ENCODE results near the gene NHS.

NHS gene

DNA sequence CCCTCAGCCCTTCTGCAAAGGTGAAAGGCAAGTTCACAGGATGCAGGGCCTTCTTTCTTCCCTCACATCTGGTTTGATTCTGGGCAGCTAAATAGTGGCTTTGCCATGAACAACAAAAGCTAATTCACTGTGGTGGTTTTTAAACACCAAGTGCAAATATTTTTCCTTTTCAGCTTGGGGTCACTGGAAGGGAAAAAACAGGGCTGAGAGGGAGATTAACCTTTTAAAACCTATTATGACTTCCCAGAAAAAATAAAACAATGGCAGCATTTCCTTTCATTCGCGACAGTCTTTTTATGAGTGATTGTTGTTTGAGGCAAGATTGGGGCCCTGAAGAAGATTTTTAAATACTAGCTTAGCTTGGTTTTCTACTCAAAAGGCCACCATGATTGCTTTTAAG is 258.5 kb downstream of the NHS start:
- DNase-seq: no peak

DNA sequence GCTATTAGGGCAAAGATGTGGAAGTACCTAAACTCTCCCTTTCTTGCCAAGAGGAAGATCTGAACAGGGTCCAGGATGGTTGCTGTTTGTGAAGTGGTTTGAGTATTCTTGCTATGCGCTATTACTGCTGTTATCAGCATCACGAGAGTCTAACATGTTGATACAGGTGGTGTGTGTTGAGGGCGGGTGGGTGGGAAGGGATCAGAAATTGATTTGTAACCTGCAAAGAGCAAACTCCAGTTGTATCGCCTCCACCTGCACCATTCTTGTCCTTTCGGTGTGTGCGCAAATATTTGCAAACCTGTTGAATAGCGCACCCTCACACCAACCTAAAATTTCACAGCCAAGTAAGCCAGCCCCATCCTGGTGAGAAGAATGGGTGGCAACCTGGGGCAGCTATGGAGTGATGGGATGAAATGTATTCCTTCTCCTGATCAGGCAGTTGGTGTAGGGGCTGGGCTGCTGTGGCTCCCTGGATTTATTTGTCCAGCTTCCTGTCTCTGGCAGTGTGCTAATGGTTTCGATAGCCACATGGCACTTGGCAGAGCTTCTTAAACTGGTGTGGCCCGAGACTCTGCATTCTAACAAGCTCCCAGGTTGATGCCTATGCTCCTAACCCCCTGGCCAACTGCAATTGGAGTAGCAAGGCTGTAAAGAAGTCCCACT is 259.7 kb downstream of the NHS start:
- no peak for DNase-seq

DNA sequence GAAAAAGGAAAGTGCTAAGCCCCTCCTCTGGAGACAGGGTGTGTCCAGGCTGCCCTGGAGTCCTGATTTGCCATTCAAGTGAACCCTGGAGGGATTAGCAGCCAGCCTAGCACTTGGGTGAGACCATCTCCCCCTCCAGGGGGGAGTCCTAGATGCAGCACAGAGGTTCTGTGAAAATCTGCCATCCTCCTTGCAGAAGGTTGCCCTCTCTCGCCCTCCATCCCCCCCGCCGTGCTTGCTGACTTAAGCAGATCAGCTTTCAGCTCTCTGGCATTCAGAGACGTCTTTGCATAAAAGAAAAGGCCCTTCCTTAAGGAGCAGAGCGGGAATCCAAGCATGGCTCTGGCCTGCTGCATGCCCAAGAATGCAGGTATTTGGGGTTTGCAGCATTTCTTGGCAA is 260.2 kb downstream of the NHS start:
- DNase-seq: no peak

DNA sequence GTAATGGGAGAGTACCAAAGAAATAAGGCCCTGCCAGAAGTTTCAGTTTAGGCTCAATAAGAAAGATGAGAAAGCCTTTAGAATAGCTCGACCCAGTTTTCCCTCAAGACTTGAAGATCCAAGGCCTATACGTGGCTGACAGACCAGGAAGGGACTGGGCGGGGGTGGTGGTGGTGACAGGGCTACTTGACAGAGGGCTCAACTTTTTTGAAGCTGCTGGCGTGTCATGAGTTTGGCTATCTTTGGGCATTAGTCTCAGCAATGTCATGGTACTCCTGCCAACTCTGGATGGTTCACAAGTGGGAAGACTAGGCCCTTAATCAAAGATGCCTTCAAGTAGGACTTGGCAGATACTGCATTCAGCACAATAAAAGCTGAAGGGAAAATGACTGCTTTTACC is 262.2 kb downstream of the NHS start:
- no peak for DNase-seq

DNA sequence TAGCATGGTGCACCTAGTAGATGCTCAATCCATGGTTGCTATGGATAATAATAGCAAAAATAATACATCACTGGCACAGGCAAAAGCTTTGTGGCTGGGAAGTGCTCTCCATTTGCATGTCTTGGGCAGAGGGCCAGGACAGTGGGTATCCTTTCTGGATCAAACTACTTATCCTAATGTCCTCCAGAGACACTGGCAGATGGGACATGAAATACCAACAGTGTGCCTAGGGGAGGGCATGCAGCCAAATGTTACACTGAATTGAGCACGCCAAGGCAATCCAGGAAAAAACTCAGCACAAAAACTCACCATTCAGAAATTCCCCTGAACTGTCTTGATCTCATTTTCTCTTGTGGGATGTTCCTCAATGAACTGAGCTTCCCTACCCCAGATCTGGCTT is 263.7 kb downstream of the NHS start:
- peak; percentile 42 for DNase-seq

DNA sequence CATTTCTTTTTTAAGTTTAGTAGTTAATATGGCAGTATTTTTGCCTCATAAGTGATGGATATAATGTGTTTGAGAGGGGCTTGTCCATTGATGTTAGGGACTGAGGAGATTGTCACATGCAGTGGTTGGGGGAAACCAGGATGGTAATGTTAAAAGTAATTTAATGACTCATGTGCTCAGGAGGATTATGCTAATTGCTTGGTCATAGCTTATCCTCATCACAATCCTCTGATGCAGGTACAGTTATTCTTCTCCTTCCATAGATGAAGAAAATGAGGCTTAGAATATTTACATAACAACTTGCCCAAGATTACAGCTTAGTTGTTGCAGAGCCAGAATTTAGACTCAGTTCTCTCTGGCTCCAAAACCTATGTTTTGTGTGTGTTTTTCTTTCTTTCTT is 267.9 kb downstream of the NHS start:
- DNase-seq: no peak

DNA sequence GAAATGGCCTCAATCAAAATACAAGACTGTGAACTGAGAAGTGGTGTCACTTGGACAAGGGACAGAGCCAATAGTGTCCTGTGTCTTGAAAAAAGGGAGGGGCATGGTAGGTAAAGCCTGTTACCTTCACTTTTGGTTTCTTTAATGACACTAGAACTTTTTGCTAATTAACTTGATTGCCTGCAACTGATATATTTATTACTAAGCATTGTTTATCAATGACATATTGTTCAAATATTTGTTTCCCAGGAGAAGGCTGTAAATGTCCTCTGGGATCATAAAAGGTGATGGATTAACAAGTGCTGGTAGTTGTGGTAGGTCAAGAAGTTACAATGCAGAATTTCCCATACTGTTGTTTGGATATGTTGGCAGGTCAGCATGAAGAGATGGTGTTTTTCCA is 268.5 kb downstream of the NHS start:
- no peak for DNase-seq

DNA sequence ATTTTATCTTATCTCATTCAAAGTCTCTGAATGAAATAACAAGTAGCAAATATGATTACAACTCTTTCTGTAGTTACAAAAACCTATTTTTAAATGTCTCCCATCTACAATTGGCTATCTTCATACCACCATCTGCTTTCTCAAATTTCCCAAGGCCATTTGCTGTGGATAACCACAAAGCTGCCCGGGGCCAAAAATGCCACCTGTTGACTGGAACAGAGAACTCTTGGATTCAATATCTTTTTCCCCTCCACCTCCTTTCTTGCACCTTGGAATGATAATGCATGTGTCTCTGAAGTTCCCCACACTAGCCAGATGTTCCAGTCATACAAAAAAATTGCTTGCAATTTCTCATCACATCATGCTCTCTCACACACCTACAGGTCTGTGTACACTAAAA is 269.0 kb downstream of the NHS start:
- no peak for DNase-seq

DNA sequence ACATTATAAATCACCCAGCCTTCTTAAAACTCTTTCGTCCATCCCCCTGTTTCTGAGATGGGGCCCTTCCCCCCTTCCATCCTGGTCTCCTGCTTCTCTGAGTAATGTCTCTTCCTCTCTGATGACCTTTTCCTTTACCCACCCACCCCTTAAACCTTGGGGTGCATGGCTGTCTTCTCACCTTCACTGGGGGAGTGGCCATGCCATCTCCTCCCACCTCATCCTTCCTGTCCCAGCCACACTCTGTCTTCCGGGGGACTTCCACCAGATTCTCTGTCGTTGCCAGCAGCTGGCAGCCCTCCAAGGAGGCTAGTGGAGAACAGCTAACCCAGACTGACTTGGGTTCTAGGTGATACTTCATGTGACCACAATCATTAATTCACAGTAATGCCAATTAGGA is 279.1 kb downstream of the NHS start:
- DNase-seq: no peak

DNA sequence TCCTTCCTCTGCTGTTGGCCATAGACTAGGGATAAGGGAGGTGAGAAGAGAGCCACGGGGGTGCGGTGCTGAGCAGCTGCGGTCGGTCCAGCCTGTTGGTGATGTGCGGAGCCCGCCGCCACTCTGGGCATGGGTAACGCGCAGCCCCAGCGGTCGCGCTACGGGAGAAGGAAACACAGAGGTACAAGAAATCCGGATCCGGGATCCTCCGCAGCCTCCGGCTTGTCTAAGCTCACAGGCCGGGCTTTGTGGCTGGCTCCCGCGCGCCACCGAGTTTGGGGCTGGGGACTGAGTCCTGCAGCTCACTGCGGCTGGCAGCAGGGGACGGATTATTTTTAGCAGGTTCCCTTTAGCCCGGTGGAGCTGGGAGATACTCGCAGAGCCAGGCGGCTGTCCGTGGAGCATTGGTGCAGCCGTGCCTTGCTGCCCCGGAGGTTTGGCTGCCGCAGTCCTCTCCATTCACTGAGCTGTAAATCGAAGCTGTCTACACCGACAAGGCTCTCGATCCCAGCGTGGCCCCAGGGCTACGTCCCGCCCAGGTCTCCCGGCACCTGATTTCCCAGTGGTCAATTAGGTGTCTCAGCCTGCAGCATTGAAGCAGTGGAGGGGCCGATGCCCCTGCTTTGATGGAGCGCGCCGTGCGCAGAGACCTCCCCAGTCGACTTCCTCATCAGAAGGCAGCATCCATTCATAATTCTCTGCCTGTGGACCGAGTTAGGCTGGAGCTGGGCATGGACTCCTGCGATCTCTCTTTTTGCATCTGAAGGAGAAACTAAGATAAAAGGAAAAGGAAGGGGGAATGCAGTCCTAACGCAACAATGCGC is 280.4 kb downstream of the NHS start:
- no peak for DNase-seq

DNA sequence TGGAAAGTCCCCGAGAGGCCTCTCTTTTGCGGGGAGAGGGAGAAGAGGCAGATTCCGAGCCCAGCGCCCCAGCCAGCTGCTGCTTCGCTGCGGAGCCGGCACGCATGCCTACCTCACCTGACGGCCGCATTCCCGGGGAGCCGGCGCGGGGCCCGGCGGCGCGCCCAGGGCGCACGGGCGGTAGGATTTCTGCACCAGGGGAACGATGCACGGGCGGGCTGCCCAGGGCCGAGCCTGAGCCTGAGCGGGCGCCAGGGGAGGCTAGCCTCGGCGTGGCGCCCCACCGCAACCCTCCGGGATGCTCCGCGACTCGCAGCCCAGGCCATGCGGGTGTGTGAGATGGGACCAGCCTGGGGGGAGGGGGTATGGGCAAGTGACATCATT is 281.0 kb downstream of the NHS start:
- no peak for DNase-seq

DNA sequence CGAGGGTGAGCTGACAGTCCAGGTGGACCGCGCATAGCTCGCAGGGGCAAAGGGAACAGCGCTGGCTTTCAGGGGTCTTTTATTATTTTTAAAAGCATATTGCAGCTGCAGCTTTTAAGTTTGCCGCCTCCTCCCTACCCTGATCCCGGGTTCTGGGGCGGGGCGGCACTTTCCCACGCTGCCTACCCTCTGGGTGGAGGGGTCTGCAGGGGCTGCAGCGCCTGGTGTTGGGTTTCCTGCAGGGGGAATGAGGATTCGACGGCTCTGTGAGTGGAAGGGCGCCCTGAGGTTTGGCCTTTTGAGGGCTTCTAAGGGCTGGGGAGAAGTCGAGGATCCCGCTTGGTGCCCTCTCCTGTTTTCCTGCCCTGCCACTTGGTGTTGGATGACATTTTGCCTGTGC is 281.6 kb downstream of the NHS start:
- DNase-seq: no peak

DNA sequence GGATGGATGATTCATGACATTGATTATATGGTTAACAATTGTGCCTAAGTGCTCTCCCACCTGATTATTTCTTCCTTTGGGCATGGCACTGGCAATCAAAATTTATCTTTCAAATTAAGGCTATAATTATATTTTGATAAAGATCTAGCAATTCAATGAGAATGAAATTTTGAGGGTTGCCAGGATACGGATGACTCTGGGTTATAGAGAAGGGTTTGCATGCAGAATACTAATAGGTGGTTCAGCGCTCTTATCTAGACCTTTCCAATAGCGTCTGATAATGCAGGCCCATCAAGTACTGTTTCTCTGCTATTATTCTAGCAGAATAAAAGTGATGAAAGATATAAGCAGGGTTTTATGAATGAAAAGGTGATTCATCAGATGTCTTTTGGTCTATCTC is 287.4 kb downstream of the NHS start:
- no peak for DNase-seq

DNA sequence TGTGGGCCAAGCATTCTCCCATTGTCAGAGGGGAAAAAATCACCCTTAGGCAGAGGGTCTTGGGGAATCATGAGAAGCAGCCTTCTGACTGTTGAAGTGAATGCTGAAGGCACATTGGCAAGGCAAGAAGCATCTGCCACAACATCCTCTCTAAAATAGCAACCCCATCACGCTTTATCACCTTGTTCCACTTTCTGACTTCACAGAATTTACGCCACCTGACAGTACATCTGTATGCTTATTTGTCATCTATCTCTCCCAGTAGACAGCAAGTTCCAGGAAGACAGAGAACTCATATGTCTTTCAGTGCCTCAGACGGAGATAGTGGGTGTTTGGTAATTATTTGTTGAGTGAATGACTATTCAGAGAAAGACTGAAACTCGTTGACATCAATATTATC is 293.9 kb downstream of the NHS start:
- no peak for DNase-seq

DNA sequence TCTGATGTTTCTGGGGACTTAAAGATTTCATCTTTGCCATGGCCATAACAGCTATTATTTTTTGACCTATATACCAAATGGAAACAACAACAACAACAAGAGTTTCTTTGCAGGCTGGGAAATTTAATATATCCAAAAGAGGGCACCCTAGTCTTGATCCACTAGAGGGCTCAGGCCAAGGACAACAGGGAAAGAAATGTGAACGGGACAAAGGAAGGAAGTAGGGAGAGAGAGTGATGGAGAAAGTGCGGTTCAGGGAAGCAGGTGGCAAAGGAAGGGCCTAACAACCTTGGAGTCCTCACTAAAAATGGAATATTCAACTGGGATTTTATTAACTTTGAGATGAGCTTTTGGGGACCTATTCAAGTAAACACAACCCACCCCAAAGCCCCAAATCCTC is 294.5 kb downstream of the NHS start:
- DNase-seq: no peak

DNA sequence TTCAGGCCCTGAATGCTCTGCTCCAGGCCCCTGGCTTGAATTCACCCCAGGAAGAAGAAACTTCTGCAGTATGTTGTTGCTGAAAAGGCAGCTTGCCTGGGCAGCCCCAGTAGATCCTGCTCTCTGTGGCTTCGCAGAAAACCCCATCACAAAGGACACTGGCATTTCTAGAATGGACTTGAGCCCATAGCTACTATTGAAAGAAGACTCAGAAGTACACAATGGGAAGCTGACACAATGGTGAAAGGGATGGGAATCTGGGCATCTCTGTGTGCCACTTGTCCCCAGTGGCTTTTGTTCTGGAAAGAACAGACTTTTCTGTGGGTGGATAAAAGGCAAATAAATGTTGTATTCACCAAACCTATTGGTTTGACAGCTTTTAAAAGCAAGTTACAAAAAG is 294.9 kb downstream of the NHS start:
- no peak for DNase-seq

DNA sequence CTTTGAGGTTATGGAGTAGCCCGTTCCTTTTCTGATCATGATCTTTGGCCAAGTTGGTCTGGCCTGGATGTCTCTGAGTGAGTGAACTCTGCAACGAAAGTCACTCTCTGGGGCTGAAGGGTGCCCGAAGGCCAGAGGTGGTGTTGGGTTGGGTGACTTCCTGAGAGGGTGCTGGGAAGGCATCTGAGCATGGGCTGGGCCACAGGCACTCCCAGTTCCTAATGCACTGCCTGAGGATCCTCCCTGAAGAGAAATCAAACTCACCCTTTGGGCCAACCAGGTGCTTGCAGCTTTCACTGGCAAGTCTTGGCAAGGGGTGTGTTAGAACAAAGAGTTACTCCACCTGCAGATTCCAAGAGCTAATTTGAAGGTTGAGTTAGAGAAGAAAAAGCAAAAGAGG is 295.9 kb downstream of the NHS start:
- DNase-seq: no peak

DNA sequence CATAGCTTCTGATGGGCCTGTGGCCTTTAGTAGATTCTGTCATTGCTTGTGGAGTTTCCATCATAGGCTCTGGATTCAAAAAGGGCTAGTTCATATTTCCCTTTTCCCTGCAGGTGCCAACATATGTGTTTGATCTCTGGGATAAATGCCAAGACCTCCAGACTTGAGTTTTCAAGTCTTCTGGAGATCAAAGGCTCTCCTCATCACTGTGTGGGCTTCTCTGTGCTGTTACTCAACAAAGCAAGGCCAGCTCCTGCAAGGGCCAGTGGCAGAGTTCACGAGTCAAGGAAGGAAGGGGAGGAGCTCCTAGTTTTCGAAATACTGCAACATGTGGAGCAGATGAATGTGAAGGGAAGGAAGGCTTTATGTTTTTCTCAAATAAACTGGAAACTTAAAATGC is 299.6 kb downstream of the NHS start:
- no peak for DNase-seq

DNA sequence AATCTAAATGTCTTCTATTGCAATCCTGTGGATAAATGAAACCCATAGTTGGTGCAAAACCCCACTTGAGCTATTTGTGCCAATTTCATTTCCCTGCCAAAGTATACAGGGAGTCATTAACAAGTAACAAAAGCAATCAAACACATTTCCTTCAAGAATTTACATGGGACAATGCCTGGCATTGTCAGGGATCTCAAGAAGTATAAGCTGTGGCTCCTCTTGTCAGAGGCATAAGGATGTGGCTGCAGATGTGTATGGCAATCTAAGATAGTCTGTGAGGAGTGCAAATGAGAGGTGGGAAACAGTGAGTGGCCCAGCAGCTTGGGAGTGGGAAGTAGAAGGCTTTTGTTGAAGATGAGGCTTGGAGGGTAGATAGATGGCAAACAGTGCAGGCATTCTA is 304.3 kb downstream of the NHS start:
- DNase-seq: no peak

DNA sequence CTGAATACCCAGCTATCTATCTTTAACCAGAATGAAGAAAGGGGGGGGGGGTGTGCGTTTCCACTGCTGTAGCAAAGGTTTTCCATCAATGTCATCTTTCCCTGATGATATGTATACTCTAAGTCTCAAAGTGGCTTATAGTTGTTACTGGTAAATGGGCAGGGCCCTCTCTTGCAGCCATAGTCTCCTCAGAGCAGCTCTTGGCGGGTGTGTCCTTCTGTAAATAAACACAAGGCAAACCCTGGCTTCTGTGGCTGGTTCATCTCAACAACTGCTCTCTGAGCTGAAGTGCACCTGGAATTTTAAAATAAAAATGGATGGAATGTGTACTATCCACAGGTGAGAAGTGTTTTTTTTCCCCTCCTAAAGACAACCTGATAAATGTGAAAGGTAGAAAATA is 304.8 kb downstream of the NHS start:
- no peak for DNase-seq

DNA sequence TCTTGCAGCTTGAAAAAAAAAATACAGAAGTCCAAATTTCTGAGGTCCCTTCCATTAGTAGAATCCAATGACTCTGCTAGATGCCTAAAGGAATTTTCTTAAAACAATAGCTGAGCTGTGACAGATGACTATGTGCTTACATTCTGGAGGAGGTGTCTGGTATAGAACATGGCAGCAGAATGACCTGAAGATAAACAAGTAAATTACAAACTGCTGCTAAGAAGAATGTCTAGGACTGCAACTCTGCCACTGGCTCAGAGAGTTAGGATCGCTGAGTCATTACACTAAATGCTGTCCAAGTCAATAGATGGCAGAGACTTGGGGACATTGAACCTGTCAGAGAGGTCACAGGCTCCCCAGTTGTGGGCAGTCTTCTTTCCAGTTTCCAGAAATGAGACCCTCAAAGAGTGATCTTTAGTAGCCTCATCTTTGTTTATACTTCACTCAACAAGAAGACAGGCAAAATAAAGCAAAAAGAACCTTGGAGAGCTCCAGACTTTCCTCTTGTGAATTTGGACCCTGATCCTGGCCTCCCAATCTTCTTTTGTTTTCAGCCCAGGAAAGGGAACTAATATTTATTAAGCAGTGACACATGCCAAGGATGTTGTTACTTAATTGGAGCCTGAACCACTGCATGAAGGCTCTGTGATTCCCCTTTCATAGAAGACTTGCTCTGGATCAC is 305.9 kb downstream of the NHS start:
- no peak for DNase-seq

DNA sequence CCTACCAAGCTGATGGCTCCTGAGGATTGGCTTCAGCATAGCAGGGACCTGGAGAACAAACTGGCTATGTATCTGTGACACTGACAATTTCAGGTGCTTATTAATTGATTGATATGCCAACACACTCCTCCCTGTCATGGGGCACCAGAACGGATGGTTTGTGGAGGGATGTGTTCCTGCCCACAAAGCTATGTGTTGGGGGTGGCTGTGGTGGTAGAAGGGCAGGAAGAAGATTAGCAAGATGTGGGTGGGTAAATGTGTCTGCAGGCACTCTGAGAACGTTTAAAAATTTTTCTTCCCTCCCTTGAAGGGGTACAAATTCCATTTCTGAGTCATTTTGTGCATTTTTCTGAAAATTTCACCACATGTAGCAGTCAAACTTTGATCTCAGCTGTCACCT is 307.3 kb downstream of the NHS start:
- DNase-seq: no peak

DNA sequence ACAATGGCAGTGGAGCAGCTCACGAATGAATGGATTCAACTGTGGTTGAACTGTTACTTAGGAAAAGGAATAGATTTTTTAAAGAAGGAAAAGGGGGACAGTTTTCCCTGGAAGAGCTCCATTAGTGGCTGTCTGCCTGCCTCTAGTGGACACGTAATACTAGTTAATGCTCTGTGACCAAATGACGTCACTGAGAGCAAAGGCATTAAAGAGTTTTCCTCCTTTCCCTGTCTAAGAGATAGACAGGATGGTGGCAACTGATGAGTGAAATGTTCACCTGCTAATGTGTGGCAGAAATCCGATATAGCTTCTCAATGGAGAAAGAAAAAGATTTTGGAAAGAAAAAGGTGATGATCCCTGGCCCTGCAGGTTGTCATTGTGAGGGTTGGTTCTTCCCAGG is 310.0 kb downstream of the NHS start:
- DNase-seq: no peak

DNA sequence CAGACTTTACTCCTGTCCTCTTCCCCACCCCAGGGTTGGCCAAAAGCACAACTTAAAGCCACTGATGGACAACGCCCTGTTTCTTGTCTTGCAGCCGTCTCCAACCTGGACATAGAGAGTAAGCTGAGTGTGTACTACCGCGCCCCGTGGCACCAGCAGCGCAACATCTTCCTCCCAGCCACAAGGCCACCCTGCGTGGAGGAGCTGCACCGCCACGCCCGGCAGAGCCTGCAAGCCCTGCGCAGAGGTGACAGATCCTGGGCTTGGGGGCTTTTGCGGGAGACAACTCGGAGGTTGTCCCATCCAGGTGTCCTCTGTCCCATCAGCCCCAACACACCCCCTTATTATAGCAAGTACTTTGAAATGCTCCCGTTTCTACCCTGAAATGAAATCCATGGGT is 312.6 kb downstream of the NHS start:
- DNase-seq: no peak
